ENCODE results near the gene ELAVL2.

DNA sequence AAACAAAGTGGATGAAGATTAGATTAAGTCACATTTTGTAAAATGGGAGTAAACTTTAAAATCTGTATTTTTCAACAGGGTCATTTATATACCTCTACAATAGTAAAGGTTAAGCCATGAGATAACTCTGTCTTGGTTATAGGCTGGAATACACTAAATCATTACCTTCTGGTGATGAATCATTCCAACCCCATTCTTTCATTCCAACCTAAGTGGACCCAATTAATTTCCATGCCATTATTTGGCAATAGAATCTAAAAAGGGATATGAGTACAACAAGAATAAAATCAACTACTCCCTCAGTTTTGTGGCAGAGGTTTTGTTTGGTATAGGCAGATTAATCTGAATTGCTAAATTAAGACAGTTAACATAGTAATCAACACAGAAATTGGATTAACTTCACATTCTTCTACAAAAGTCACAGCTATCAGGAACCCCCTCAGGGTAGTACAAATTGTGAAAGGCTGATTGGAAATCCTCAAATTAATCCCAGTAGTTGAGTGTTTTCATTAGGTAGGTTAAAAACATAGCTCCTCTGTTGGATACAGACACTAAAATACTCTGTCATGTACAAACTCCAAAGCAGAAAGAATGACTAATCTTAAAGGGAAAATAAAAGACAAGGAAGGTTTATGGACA, 54.2 kb downstream of the ELAVL2 start:
- TF ChIP-seq, protein P1, sequence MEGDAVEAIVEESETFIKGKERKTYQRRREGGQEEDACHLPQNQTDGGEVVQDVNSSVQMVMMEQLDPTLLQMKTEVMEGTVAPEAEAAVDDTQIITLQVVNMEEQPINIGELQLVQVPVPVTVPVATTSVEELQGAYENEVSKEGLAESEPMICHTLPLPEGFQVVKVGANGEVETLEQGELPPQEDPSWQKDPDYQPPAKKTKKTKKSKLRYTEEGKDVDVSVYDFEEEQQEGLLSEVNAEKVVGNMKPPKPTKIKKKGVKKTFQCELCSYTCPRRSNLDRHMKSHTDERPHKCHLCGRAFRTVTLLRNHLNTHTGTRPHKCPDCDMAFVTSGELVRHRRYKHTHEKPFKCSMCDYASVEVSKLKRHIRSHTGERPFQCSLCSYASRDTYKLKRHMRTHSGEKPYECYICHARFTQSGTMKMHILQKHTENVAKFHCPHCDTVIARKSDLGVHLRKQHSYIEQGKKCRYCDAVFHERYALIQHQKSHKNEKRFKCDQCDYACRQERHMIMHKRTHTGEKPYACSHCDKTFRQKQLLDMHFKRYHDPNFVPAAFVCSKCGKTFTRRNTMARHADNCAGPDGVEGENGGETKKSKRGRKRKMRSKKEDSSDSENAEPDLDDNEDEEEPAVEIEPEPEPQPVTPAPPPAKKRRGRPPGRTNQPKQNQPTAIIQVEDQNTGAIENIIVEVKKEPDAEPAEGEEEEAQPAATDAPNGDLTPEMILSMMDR (conservative IDR thresholded peaks at IDR 0.05; ENCODE audit: low read depth, low read length): no peak
- TF ChIP-seq RAD21 (IDR thresholded peaks at IDR 0.05; ENCODE audit: low read length) (no peak), SMC3 (IDR thresholded peaks at IDR 0.05; ENCODE audit: low read depth, low read length) (no peak)
